Transverse colon (tissue), 4 donors: ENCODE results near the gene UGT2B17. TPM values are rescaled to one million over a fixed set of nuclear protein-coding genes. Genes with fewer than 3 reads are reported as not detected.
A peak's percentile ranks its signal among the peaks of the same experiment; 100 is the strongest.
"Not testable (repeated sequence)": the region's sequence is repeated elsewhere in the genome, so short reads cannot be mapped to it uniquely, and the experiment has no call there.

Experiments
- DNase-seq: peaks from one replicate; pipeline ENCODE4 v3.0.0-alpha.2; 2019
- H3K27ac ChIP-seq, 4 donors: fragments of 200-600 bp; sonication (generic); 2 replicates each; pipeline ENCODE4 v1.5.1; 2016 to 2018; ENCODE audit warnings: inconsistent platforms in 4 of 4
- H3K27me3 ChIP-seq: fragments of 200-600 bp; sonication (generic); 2 replicates; pipeline ENCODE4 v1.5.1; 2017; ENCODE audit warnings: inconsistent platforms
- H3K36me3 ChIP-seq, 4 donors: fragments of 200-600 bp; sonication (generic); 2 replicates each; pipeline ENCODE4 v1.5.1; 2017 to 2019; ENCODE audit warnings: inconsistent platforms in 4 of 4
- H3K4me1 ChIP-seq, 4 donors: fragments of 200-600 bp; sonication (generic); 2 replicates each; pipeline ENCODE4 v1.5.1; 2017 to 2020; ENCODE audit warnings: inconsistent platforms in 4 of 4
- H3K4me3 ChIP-seq, 4 donors: fragments of 200-600 bp; sonication (generic); 1 replicate in 1 of 4; 2 replicates in 3 of 4; pipeline versions ENCODE4 v1.5.1 to v1.6.1; 2017 to 2019; ENCODE audit warnings: inconsistent platforms in 4 of 4
- H3K9me3 ChIP-seq, 2 donors: fragments of 200-600 bp; sonication (generic); 2 replicates each; pipeline ENCODE4 v1.5.1; 2017 to 2019; ENCODE audit warnings: inconsistent platforms in 2 of 2
- CTCF ChIP-seq, 5 experiments: fragments of 200-600 bp in 3 of 5; fragments of 450-650 bp in 2 of 5; sonication (generic) in 3 of 5; IDR thresholded peaks; 1 replicate in 2 of 5; 2 replicates in 3 of 5; pipeline ENCODE4 v1.5.1; 2016 to 2017; ENCODE audit warnings: antibody characterized with exemption in 5 of 5, inconsistent platforms in 3 of 5, mild to moderate bottlenecking in 2 of 5, moderate library complexity in 1 of 5
- EP300 ChIP-seq: sonication (generic); formaldehyde crosslinking; IDR thresholded peaks from one replicate; pipeline ENCODE4 v1.6.1; 2017; ENCODE audit warnings: antibody characterized with exemption, low read depth
- POLR2A ChIP-seq: fragments of 450-650 bp; IDR thresholded peaks from one replicate; pipeline ENCODE4 v1.6.1; 2016; ENCODE audit warnings: antibody characterized with exemption, mild to moderate bottlenecking, moderate library complexity
- POLR2AphosphoS5 ChIP-seq, 3 donors: sonication (generic); formaldehyde crosslinking; IDR thresholded peaks; one replicate each; pipeline ENCODE4 v1.6.1; 2016; ENCODE audit warnings: antibody characterized with exemption in 3 of 3
- WGBS, 2 donors: methylation state at CpG; one replicate each; pipeline ENCODE4 v1.1.5; 2018; ENCODE audit warnings: low coverage in 1 of 2; 5-methylcytosine and 5-hydroxymethylcytosine counted together
- in situ Hi-C, 4 donors: fragments of 200-750 bp; cut with MboI; loops; one replicate each; pipeline versions ENCODE4 v1.15.0 to v1.15.1; 2017; ENCODE audit warnings: low sequenced_read_pairs in 3 of 4, low pct_ligation_motif_present in 1 of 4, low pct_unique_long_range_greater_than_20kb in 1 of 4
- intact Hi-C: fragments of 100-400 bp; cut with DNase I; formaldehyde crosslinking; loops from one replicate; pipeline ENCODE4 v1.15.1; 2023; ENCODE audit warnings: low total_unique reads
- total RNA-seq, 4 donors: library from RNA; depleted of rRNA; stranded (reverse); fragments of >200 nt; gene quantifications; one replicate each; pipeline ENCODE4 v1.1.0, GENCODE V29; 2016

Gene UGT2B17
- total RNA-seq, 4 donors from 2014 or later, result 171 to 1,753 (median 346) TPM; not detected in 1

- TF ChIP-seq POLR2AphosphoS5 (IDR thresholded peaks at IDR 0.05), result no peak
- TF ChIP-seq EP300, result no peak
- no peak for TF ChIP-seq CTCF (IDR thresholded peaks at IDR 0.05)
- no peak for TF ChIP-seq POLR2A
- intact Hi-C loops (no loop called here), in situ Hi-C loops (no loop called here)
- Histone ChIP-seq H3K4me3 (no peak overlapping the region), H3K27me3 (no peaks in the 10 kb centered on the region), H3K27ac (no peak overlapping the region), H3K9me3 (no peaks in the 10 kb centered on the region), H3K4me1 (peaks cover 0 to 20% (median 0%) of the 10 kb centered on the region in 4 donors), H3K36me3 (no peaks in the 10 kb centered on the region)
- WGBS, 2 donors, result 67 to 100% methylated on average over 1 of the region's 1 CpG
- no peak for DNase-seq
These were observed 1.0 kb downstream of the UGT2B17 start for GRCh38 chr4:68575081-68575480.

GRCh38 chr4:68572653-68573170 lies 3.4 kb downstream of the UGT2B17 start:
- intact Hi-C loops, result no loop called here
- peak; percentile 35 for DNase-seq
- no peak overlapping the region for H3K4me3 ChIP-seq
- WGBS, 2 donors, result 61% methylated on average over 2 of the region's 3 CpGs; no CpG with 5 or more reads in 1 of the 2 donors
- H3K27ac ChIP-seq, result peak overlapping the region in 1 of 4 donors; percentile 21
- H3K9me3 ChIP-seq, result no peaks in the 10 kb centered on the region
- in situ Hi-C loops, result no loop called here
- no peaks in the 10 kb centered on the region for H3K27me3 ChIP-seq
- peaks cover 0 to 21% (median 0%) of the 10 kb centered on the region in 4 donors for H3K4me1 ChIP-seq
- TF ChIP-seq EP300 (no peak), POLR2A (no peak), CTCF (IDR thresholded peaks at IDR 0.05) (no peak), POLR2AphosphoS5 (IDR thresholded peaks at IDR 0.05) (no peak)
- H3K36me3 ChIP-seq, result no peaks in the 10 kb centered on the region

DNA sequence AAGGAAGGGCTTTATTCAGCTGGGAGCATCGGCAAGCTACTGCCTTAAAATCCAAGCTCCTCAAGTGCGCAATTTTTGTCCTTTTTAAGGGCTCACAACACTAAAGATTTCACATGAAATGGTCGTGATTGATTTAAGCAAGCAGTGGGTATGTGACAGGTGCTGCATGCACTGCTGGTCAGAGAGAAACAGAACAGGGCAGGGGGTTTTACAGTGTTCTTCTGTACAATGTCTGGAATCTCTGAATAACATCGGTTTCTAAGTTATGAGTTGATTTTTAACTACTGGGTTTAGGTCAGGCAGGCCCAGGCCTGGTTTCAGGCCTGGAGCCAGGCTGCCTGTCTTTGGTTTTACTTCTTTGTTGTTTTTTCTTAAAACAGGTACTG lies 6.0 kb downstream of the UGT2B17 start:
- in situ Hi-C loops (no loop called here), intact Hi-C loops (no loop called here)
- Histone ChIP-seq H3K9me3 (no peaks in the 10 kb centered on the region), H3K4me3 (no peak overlapping the region), H3K4me1 (peaks cover 0 to 21% (median 0%) of the 10 kb centered on the region in 4 donors), H3K27me3 (no peaks in the 10 kb centered on the region), H3K27ac (peak overlapping the region in 1 of 4 donors; percentile 62), H3K36me3 (no peaks in the 10 kb centered on the region)
- WGBS, 2 donors, result 61 to 63% methylated on average over 2 to 4 of the region's 4 CpGs
- DNase-seq, result no peak
- TF ChIP-seq EP300 (no peak), POLR2A (no peak), POLR2AphosphoS5 (IDR thresholded peaks at IDR 0.05) (no peak), CTCF (IDR thresholded peaks at IDR 0.05) (no peak)

- 47 to 67% methylated on average over 1 to 3 of the region's 7 CpGs for WGBS, 2 donors
These were observed 6.5 kb downstream of the UGT2B17 start for GRCh38 chr4:68569466-68570121.

DNA sequence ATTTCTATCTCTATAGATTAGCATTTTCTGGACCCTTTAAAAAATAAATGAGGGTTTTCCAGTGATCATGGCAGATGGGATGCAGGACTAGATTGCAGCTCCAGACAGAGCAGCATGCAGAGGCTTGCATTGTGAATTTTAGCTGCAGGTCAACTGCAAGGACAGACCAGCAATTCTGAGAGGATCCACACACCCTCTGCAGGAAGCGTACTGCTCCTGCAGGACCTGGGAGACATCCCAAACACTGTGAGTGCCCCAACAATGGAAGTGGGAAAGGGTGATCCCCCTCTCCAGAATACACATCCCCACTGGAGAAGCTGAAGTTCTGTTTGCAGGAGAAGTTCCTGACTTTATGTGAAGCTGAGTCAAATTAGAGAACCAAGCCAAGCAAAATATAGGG lies 7.1 kb downstream of the UGT2B17 start:
- H3K4me3 ChIP-seq, H3K27me3 ChIP-seq, in situ Hi-C loops, H3K9me3 ChIP-seq, H3K36me3 ChIP-seq, DNase-seq, intact Hi-C loops: not testable (repeated sequence)
- Histone ChIP-seq H3K27ac (peak overlapping the region in 3 of 4 donors; percentile 9 to 62 (median 30)), H3K4me1 (peaks cover 0 to 21% (median 0%) of the 10 kb centered on the region in 4 donors)
- no CpG with 5 or more reads among the region's 1 CpG for WGBS, 2 donors

More at GRCh38 chr4:68569466-68570121, 6.5 kb downstream of the UGT2B17 start:
- H3K9me3 ChIP-seq, result no peaks in the 10 kb centered on the region
- no peaks in the 10 kb centered on the region for H3K36me3 ChIP-seq
- H3K4me1 ChIP-seq, result peaks cover 0 to 21% (median 0%) of the 10 kb centered on the region in 4 donors
- no peak overlapping the region for H3K4me3 ChIP-seq
- intact Hi-C loops, result no loop called here
- in situ Hi-C loops, result no loop called here
- TF ChIP-seq CTCF (IDR thresholded peaks at IDR 0.05), result no peak
- no peak for TF ChIP-seq POLR2AphosphoS5 (IDR thresholded peaks at IDR 0.05)
- no peak for TF ChIP-seq EP300
- no peak for TF ChIP-seq POLR2A
- H3K27me3 ChIP-seq, result no peaks in the 10 kb centered on the region
- H3K27ac ChIP-seq, result peak overlapping the region in 3 of 4 donors; percentile 9 to 62 (median 30)
- peak; percentile 10 for DNase-seq

- Histone ChIP-seq H3K27ac (peak overlapping the region in 1 of 4 donors; percentile 63), H3K4me1 (peaks cover 0 to 21% (median 0%) of the 10 kb centered on the region in 4 donors), H3K4me3 (peak overlapping the region in 1 of 4 donors; percentile 36)
- DNase-seq, intact Hi-C loops, H3K36me3 ChIP-seq, H3K27me3 ChIP-seq, in situ Hi-C loops, H3K9me3 ChIP-seq: not testable (repeated sequence)
- 17 to 35% methylated on average over 4 of the region's 4 CpGs for WGBS, 2 donors
These were observed 7.6 kb downstream of the UGT2B17 start for GRCh38 chr4:68568535-68568934.
